NCI-H748 (cell line): ENCODE measurements around the gene NUBP2.

ENCODE experiments used
- DNase-seq: peaks from one replicate; lab custom pipeline; 2025; ENCODE audit not compliant: unreplicated experiment; lab: John Stamatoyannopoulos, UW

NUBP2 gene

DNA sequence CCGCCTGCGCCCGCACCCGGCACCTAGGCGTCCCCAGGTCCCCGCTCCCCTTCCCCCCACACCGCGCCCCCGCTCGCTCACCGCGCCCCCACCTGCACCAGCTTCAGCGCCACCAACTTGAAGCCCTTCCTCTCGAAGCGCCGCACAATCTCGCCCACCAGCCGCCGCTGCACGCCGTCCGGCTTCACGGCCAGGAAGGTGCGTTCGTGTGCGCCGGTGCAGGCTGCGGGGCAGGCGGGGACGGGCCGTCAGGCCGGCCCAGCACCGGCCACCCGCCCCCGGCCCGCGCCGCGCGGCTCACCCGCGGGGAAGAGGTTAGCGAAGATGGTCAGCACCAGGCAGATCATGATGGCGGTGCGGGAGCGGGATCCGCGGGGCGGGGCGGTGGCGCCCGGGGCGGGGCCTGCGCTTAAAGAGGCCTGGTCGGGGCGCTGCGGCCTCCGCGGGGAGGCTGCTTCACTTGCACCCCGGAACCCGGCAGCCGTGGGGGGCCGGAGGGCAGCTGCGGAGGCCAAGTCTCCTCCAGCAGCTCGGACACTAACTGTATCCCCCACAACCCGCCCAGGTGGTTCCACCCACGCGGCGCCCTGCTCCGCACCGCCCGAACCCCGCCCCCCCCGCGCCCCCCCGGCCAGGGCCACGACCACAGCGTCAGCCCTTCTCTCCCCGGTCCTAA is 11.4 kb upstream of the NUBP2 start, which contains the start of gene NME3:
TSS of gene NME3 (minus strand) at position 356 of the 676 bp plus-strand sequence. CDS start at position 347, 9 bp downstream.
- peak; percentile 40 for DNase-seq

DNA sequence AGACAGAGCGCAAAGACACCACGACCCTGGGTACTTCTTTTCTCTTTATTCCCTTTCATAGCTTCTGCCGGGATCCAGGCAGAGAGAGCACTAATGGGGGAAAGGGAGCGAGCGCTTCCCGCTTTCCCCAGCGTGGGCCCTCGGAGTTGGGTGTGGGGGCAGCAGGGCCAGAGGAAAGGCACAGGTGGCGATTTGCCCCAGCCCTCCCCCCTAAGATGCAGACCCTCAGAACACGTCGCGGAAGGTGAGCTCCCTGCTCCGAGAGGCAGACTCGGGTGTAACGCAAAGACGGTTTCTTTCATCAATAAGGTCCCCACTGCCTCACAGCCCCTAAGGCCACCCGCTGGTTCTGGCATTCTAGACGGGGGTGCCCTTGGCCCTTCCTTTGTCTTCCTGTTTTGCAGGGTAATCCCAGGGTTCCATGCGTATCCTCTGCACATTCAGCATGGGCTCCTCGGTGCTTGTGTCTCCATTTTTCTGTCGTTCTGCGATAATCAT is 10.8 kb upstream of the NUBP2 start:
- DNase-seq, result peak; percentile 32

DNA sequence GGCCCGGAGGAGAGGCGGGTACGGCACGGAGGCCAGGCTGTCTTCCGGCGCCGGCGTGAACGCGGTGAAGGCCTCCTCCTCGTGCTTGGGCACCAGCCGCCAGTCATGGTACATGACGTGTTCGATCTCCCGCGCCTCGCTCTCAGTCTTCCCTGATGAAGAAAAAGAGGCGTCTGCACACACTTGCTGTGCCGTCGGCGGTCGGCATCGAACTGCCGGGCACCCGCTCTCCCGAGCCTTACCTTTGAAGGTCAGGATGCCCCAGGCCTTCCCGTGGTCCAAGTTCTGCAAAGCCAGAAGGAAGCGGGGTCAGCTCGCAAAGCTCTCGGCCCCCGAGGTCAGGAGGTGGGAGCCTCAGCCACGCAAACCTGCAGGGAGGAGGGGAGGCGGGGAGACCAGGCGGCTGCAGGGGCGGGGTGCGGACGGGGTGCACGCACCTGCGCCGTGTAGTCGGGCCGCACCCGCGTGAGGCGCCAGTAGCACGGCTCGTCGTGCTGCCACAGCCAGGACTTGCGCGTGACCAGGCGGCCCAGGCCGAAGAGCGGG is 10.3 kb upstream of the NUBP2 start, which contains the start of gene EME2:
TSS of gene EME2 (plus strand) at position 449 of the 546 bp plus-strand sequence. CDS start 418 bp downstream, outside the sequence.
- DNase-seq, result peak; percentile 44

DNA sequence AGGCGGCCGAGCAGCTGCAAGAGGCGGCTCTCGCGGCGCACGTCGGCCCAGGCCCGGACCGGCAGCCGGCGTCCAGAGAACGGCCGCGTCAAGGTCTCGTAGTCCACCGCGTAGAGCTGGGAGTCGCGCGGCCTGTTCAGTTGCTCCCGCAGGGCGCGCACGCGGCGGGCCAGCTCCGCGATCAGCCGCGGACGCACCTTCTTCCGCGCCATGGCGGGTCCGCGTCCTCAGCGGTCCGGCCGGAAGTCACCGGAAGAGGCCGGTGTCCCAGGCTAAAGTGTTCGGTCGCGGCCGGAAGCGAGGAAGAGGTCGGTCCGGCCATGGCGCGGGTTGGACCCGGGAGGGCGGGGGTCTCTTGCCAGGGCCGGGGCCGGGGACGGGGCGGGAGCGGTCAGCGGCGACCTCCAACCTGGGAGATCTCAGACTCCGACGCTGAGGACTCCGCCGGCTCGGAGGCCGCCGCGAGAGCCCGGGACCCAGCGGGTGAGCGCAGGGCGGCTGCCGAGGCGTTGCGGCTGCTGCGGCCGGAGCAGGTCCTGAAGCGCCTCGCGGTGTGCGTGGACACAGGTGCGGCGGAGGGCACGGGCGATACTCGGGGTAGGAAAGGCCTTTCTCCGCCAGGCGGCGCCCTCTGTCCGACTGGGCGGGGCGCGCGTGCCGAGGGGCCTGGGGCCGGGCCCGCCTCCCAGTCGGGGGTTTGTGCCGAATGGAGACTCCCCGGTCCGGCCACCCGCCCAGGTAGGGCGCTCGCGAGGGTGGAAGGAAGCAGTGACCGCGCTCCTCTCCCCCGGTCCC is 9.7 kb upstream of the NUBP2 start, which contains the start of gene MRPS34:
TSS of gene MRPS34 (minus strand) at position 227 of the 795 bp plus-strand sequence. CDS start at position 212, 15 bp downstream.
- peak; percentile 87 for DNase-seq

DNA sequence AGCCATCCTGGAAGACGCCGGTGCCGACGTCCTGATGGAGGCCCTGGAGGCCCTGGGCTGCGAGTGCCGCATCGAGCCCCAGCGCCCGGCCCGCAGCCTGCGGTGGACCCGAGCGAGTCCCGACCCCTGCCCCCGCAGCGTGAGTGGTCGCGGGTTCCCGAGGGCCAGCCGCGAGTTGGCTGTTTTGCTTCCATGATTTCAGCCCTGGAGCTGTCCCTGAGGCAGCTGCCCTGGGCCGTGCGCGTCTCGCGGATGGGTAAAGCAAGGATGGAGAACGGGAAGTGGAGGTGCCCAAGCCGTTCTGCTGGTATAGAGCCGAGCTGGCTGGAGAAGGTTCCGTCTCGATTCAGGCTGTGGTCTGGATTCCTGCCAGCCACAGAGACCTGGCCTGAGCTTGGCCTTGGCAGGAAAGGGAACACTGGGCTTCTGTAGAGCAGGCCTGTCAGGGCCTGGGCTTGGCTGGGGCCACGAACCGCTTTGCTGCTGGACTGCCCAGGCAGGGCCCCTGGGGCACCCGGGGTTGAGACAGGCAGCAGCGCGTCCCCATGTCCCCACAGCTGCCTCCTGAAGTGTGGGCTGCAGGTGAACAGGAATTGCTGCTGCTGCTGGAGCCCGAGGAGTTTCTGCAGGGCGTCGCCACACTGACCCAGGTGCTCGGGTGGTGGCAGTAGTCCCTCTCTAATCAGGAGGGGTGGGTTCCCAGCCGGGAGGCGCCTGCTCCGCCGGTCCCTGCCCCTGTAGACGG is 8.9 kb upstream of the NUBP2 start:
- DNase-seq, result peak; percentile 8

DNA sequence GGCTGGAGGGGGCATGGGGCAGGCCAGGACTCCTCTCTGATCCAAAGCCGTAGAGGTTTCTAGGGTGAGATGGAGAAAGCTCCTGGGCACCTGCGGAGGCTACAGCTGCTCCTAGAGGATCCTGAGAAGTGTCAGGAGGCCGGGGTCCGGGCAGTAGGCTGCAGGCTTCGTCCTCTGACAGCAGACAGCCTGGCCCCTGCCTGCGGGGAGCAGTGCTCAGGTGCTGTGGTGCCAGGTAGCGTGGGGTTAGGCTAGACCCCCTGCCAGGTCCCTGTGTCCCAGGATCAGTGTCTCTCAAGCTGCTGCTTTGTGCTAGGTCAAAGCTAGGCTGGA is 8.3 kb upstream of the NUBP2 start:
- DNase-seq, result no peak

DNA sequence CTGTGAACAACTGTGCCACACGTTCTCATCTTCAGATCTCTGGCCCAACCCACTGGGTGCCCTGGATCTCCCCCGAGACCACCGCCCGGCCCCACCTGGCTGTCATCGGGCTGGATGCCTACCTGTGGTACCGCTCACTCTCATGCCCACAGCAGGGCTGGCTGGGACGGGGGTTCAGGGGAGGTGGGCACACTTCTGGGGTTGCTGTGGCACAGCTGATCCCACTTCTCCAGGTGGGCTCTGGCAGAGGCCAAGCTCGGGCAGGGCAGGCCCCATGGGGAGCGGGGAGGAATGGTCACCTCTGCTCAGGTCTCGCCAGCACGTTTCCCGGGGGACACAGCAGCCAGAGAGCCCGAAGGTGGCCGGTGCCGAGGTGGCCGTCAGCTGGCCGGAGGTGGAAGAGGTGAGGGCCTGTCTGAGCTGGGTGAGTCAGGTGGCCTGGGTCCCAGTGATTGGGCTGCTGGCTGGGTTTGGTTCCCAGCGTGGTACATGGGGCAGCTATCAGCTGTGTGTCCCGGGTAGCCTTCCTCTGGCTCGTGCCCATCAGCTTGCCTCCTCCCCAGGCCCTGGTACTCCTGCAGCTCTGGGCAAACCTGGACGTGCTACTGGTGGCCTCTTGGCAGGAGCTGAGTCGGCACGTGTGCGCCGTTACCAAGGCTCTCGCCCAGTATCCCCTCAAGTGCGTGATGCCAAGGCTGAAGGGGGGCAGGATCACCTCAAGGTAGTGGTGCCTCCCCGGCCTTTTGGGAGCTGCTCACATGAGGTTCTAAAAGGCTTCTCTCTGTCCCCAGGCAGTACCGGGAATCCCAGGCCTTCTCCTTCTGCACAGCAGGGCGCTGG is 7.5 kb upstream of the NUBP2 start:
- no peak for DNase-seq

DNA sequence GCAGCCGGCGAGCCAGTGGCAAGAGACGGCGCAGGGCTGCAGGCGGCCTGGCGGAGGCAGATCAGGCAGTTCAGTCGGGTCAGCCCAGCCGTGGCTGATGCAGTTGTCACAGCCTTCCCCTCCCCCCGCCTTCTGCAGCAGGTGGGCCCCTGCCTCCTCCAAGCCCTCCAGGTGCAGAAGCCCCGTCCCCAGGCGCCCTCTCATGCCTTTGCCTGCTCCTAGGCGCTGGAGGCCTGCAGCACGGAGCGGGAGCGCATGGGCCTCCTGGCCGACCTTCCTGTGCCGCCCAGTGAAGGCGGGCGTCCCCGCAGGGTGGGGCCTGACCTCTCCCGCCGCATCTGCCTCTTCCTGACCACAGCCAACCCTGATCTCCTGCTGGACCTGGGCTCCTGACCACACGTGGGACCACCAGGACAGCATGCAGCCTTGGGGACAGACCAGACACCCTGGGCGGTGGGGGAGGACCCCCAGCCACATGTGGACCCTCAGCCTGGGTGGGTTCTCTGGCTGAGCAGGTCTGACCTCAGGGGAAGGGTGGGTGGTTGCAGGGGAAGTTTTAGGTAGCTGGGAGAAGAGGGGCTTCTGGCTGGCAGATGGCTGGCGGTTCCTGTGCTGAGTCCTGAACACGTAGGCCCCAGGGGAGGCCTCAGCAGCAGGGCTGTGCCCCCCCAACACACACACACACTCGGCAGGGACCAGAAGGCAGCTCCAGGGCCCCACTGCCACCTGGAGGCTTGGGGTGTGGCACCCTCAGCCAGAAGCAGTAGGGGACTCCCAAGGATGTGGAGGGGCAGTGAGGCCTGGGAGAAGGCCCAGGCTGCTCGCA is 6.7 kb upstream of the NUBP2 start:
- DNase-seq, result no peak

DNA sequence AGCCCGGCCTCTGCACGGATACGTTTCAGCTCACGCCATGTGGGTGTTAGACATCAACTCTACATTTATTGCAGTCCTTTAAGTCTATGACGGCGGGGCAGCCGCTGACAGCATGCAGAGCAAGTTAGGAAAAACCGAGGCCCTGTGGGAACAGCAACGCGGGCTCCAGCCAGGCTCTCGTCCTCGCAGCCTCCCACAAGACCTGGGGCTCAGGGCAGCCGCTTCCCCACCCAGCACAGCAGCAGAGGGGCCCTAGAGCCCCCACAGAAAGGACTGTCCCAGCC is 6.1 kb upstream of the NUBP2 start:
- DNase-seq, result no peak

DNA sequence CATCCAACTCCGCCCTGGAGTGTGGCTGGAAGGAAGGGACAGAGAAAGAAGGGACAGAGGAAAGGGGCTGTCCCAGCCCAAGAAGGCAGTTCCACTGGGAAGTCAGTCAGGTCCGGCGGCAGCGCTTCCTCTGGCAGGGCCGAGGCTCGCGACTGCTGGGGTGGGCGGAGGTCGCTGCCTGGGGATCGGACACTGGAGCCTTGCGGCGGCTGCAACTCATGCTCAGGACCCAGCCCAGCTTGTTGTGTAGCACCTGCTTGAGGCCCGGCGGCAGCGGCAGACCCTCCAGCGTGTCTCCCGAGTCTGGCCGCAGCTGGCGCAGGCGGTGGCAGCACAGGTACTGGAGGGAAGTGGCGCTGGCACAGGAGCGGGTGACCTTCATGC is 5.8 kb upstream of the NUBP2 start:
- DNase-seq, result no peak

DNA sequence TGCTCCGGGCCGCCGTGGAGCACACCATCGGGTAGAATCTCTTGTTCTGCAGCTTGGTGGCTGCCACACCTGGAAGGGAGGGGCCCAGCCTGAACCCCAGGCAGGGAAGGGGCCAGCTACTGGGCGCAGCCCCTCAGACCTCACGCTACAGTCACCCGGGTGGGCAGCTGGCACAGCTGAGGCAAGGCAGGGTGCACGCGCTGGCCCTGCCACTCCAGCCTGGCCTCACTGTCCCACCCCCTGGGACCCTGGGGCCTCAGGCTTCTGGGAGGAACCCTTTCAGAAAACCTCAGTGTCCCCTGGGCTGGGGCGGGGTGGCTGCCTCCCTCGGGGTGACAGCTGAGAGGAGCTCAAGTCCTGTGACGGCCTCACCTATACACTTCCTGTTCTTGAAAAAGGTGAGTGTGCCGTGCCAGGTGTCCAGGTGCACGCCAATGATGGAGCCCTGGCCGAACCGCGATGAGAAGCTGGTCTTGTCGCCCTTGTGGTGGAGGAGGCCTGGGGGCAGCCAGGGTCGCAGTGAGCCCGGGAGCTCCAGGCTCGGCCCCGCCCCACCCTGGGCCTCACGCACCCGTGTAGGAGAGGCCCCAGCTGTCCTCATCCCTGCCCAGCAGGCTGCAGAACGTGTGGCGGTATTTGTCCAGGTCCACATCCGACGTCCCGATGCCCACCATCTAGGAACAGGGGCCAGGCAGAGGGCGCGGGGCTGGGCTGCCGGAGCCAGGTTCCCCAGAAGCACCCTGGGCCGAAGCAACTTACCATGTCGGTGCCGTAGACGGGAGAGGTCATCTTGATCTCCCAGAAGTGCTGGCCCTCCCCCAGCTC is 5.2 kb upstream of the NUBP2 start:
- DNase-seq, result no peak

DNA sequence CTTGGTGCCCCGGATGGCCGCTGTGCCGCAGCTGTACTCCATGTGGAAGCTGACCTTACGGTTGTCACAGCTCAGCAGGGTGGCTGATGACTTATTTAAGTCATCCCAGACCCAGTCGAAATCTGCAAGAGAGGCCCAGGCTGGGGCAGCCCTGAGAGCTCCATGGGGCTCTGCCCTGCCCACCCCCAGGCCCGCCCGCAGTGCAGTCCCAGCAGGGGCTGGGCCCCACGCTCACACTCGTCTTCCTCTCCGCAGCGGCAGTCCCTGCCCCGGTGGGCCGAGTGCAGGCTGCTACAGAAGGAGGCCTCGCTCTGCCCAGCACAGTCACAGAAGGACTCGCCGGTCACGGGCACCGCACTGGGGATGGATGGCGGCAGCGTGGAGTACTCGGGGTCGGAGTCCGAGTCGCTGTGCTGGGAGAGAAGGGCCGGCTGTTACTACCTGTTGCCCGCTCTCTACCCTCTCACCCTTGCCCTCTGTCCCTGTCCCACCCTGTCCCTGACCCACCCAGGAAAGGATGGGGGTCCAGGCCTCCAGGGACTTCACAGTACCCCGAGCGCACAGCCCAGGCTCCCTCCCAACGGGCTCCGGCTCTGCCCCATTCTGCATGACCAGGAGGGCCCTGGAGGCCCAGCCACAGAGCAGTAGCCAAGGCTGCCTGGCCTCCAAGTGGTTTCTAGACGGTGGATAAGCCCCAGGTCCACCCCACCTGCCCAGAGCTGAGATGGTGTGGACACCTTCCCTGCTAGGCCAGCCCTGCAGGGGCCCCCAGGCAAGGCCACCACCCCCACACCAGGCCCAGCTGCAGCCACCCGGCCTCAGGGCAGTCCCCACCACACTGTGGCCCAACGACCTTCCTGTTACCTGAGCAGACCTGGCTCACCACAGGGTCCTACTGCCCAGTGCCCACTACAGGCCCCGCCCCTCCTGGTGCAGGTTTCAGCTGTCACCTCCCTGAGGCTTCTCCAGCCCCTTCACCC is 4.3 kb upstream of the NUBP2 start:
- DNase-seq, result no peak

DNA sequence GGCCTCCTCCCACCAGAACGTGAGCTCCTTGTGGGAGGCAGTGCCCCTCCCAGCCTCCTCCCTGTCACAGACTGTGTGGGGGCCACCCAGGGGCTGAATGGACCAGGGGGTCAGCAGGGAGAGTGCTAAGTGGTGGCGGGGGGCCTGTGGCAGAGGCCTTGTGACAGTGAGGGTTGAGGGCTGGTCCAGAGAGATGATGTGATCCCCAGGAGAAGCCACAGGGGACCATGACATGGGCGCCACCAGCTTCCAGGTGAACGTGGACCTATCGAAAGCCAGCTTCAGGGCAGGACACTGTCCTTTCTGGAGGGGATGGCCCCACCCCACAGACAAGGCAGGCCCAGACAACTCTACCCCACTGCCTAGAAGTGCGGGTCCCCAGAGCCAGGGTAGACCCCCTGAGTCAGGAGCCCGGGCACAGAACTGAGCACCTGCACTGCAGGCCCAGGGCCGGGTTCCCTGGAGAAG is 3.5 kb upstream of the NUBP2 start:
- no peak for DNase-seq

DNA sequence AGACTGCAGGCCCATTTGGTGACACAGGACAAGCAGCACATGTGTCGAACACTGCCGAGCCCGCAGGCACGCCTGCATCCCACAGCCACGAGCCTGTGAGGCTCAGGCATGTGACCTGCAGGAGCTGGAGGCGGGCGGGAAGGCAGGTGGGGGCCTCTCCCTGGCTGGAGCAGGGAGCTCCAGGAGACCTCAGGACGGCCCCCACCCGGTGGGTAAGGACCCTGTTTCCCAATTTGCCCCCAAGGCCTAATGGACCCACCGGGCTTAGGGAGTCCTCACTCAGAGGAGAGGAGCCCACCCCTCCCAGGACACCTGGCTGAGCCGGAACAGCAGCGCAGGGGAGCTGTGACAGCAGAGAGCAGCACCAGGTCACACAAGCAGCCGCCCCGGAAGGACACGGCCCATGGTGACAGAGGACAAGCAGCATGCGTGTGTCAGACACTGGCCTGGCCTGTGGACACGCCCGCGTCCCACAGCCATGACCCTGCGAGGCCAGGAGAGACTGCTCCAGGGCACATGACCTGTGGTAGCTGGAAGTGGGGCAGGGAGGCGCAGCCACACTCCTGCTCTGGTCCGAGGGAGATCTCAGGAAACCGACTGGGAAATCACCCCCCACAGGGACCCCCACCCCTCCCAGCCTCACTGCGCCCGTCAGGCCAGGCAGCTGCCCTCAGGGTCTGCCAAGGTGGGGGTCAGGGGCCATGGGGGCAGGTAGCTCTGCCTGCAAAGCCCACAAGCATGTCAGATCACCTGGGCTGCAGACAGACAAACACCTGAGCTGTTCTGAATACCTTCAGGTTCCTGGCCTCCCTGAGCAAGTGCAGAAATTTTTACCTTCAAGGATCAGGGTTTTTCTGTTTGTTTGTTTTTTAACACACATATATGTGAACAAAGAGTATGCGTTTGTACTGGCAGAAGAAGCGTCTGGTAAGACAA is 2.8 kb upstream of the NUBP2 start:
- DNase-seq, result no peak

DNA sequence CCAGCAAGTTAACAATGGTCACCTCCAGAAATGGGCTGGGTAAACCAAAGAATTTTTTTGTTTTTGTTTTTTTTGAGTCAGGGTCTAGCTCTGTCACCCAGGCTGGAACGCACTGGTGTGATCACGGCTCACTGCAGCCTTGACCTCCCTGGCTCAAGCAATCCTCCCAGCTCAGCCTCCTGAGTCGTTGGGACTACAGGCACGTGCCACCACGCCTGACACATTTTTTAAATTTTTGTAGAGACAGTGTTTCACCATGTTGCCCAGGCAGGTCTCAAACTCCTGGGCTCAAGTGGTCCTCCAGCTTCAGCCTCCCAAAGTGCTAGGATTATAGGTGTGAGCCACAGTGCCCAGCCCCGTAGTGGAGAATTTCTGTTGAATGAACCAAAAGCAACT is 2.1 kb upstream of the NUBP2 start:
- DNase-seq, result no peak

DNA sequence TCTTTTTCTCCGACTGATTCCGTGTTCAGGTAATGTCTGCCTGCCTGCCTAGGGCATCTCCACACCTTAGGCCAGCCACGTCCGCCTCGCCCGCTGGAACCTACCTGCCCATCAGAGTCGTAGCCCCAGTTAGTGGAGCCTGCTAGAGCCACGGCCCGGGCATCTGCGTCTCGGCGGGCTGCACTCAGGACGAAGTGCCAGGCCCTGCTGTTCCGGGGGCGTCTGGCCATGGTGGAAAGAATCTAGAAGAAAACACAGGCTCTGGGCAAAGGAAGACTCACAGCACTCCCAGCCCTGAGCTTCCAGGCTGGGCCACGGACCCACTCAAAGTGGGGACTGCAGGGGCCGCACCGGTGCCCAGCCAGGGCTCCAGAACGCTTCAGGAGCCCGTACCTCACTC is 1.5 kb upstream of the NUBP2 start:
- no peak for DNase-seq
